HepG2 (cell line): ENCODE results near the gene ASB17.

Source experiments
- ARNT ChIP-seq: fragments of 450-650 bp; IDR thresholded peaks from 2 replicates; pipeline ENCODE4 v1.6.1; 2017
- TF ChIP-seq, protein P1 (sequence below): sonication (generic); formaldehyde crosslinking; IDR thresholded peaks from 2 replicates; pipeline ENCODE4 v1.8.1; 2022; ENCODE audit warnings: low read depth, mild to moderate bottlenecking, missing genetic modification reagents
- TF ChIP-seq, protein P2 (sequence below): sonication (generic); formaldehyde crosslinking; IDR thresholded peaks from 2 replicates; pipeline ENCODE4 v1.5.1; 2020; ENCODE audit warnings: mild to moderate bottlenecking, missing genetic modification reagents, moderate library complexity

DNA sequence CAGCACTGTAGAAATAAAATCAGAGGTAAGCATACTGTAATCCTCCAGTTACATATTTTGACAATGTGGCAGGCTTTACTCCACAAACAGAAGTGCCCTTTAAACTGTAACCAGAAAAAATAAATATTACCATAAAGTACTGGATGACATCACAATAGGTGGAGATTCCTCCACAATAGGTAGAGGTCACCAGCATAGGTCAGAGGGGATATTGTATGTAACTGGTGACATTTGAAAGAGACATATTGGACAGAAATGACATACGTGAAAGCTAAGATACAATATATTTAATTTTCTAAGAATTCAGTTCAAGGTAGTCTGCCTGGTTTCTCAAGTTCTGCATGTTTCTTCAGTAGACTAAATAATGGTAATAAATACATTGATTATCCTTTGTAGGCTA, at the start of gene ASB17:
- TF ChIP-seq, protein P1, sequence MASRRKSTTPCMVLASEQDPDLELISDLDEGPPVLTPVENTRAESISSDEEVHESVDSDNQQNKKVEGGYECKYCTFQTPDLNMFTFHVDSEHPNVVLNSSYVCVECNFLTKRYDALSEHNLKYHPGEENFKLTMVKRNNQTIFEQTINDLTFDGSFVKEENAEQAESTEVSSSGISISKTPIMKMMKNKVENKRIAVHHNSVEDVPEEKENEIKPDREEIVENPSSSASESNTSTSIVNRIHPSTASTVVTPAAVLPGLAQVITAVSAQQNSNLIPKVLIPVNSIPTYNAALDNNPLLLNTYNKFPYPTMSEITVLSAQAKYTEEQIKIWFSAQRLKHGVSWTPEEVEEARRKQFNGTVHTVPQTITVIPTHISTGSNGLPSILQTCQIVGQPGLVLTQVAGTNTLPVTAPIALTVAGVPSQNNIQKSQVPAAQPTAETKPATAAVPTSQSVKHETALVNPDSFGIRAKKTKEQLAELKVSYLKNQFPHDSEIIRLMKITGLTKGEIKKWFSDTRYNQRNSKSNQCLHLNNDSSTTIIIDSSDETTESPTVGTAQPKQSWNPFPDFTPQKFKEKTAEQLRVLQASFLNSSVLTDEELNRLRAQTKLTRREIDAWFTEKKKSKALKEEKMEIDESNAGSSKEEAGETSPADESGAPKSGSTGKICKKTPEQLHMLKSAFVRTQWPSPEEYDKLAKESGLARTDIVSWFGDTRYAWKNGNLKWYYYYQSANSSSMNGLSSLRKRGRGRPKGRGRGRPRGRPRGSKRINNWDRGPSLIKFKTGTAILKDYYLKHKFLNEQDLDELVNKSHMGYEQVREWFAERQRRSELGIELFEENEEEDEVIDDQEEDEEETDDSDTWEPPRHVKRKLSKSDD: no peak
- TF ChIP-seq, protein P2, sequence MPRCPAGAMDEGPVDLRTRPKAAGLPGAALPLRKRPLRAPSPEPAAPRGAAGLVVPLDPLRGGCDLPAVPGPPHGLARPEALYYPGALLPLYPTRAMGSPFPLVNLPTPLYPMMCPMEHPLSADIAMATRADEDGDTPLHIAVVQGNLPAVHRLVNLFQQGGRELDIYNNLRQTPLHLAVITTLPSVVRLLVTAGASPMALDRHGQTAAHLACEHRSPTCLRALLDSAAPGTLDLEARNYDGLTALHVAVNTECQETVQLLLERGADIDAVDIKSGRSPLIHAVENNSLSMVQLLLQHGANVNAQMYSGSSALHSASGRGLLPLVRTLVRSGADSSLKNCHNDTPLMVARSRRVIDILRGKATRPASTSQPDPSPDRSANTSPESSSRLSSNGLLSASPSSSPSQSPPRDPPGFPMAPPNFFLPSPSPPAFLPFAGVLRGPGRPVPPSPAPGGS (CRISPR knock-in tag): no peak
- TF ChIP-seq ARNT: no peak
